T-helper 17 cell (primary cell): Measurements from ENCODE around the gene ACTA2. TPM values are rescaled to one million over a fixed set of nuclear protein-coding genes. Genes with fewer than 3 reads are reported as not detected.
"Not testable (repeated sequence)": the region's sequence is repeated elsewhere in the genome, so short reads cannot be mapped to it uniquely, and the experiment has no call there.

Source experiments
- ATAC-seq: fragments of 150-1000 bp; cut with Tn5 transposase; 2 replicates; pipeline ENCODE4 v1.10.0; 2021; ENCODE audit warnings: mild to moderate bottlenecking, moderate library complexity
- DNase-seq, 3 donors: peaks; one replicate each; pipeline versions ENCODE4 v3.0.0 to v3.0.0-alpha.2; 2020 to 2021
- H3K9me3 ChIP-seq: one replicate; pipeline ENCODE4 v1.7.0; 2013; ENCODE audit warnings: low read length, mild to moderate bottlenecking; ENCODE audit not compliant: control insufficient read depth, poor library complexity, severe bottlenecking
- H3K27ac Mint-ChIP-seq: one replicate; pipeline ENCODE4 v1.8.0; 2022; ENCODE audit warnings: mild to moderate bottlenecking, moderate library complexity, mixed read lengths
- H3K27me3 Mint-ChIP-seq: one replicate; pipeline ENCODE4 v1.8.0; 2022; ENCODE audit warnings: mixed read lengths
- H3K36me3 Mint-ChIP-seq: one replicate; pipeline ENCODE4 v1.8.0; 2022; ENCODE audit warnings: low read depth, mixed read lengths
- H3K4me1 Mint-ChIP-seq: one replicate; pipeline ENCODE4 v1.8.0; 2022; ENCODE audit warnings: mild to moderate bottlenecking, mixed read lengths
- H3K4me3 Mint-ChIP-seq: one replicate; pipeline ENCODE4 v1.8.0; 2022; ENCODE audit warnings: mild to moderate bottlenecking, moderate library complexity, mixed read lengths
- total RNA-seq, 4 donors: library from RNA in 2 of 4; stranded (reverse) in 2 of 4; gene quantifications; one replicate each; pipeline ENCODE4 v1.2.3 and lab custom pipeline; 2022 to 2026

Gene ACTA2
- total RNA-seq, 2 donors from 2014 or later, result 3.8 to 4.6 TPM

- no peaks in the 10 kb centered on the region for H3K27me3 Mint-ChIP-seq
- peak overlapping the region; percentile 85 for H3K27ac Mint-ChIP-seq
- ATAC-seq, result peak; percentile 85
- H3K4me3 Mint-ChIP-seq, result peak overlapping the region; percentile 90
- no peaks in the 10 kb centered on the region for H3K9me3 ChIP-seq
- DNase-seq, result peak; percentile 36 to 58 (median 49)
- peaks cover 5% of the 10 kb centered on the region for H3K36me3 Mint-ChIP-seq
- peaks cover 26% of the 10 kb centered on the region for H3K4me1 Mint-ChIP-seq
Measured at GRCh38 chr10:88934900-88935672, 17.5 kb downstream of the ACTA2 start.

GRCh38 chr10:88933564-88933963, 19.0 kb downstream of the ACTA2 start:
- no peaks in the 10 kb centered on the region for H3K9me3 ChIP-seq
- H3K4me3 Mint-ChIP-seq, result no peak overlapping the region
- DNase-seq, result no peak
- H3K36me3 Mint-ChIP-seq, result peaks cover 4% of the 10 kb centered on the region
- no peaks in the 10 kb centered on the region for H3K27me3 Mint-ChIP-seq
- no peak overlapping the region for H3K27ac Mint-ChIP-seq
- H3K4me1 Mint-ChIP-seq, result peaks cover 24% of the 10 kb centered on the region
- ATAC-seq, result no peak

GRCh38 chr10:88932539-88933256, 19.9 kb downstream of the ACTA2 start:
- H3K36me3 Mint-ChIP-seq, result peaks cover 4% of the 10 kb centered on the region
- peak; percentile 72 for ATAC-seq
- H3K27ac Mint-ChIP-seq, result no peak overlapping the region
- DNase-seq, result peak in 1 of 3 donors; percentile 11
- no peaks in the 10 kb centered on the region for H3K9me3 ChIP-seq
- H3K4me3 Mint-ChIP-seq, result no peak overlapping the region
- peaks cover 26% of the 10 kb centered on the region for H3K4me1 Mint-ChIP-seq
- no peaks in the 10 kb centered on the region for H3K27me3 Mint-ChIP-seq

- H3K4me3 Mint-ChIP-seq, H3K9me3 ChIP-seq, H3K36me3 Mint-ChIP-seq, H3K27me3 Mint-ChIP-seq, ATAC-seq, DNase-seq: not testable (repeated sequence)
- Mint-ChIP-seq H3K27ac (peak overlapping the region; percentile 59), H3K4me1 (peaks cover 26% of the 10 kb centered on the region)
Measured at GRCh38 chr10:88932029-88932428, 20.5 kb downstream of the ACTA2 start.

- peaks cover 24% of the 10 kb centered on the region for H3K4me1 Mint-ChIP-seq
- no peaks in the 10 kb centered on the region for H3K27me3 Mint-ChIP-seq
- no peak overlapping the region for H3K4me3 Mint-ChIP-seq
- peaks cover 4% of the 10 kb centered on the region for H3K36me3 Mint-ChIP-seq
- DNase-seq (no peak), ATAC-seq (no peak)
- H3K9me3 ChIP-seq, result no peaks in the 10 kb centered on the region
- peak overlapping the region; percentile 59 for H3K27ac Mint-ChIP-seq
Measured at GRCh38 chr10:88931548-88931947, 21.0 kb downstream of the ACTA2 start.

- no peaks in the 10 kb centered on the region for H3K9me3 ChIP-seq
- Mint-ChIP-seq H3K27ac (peak overlapping the region; percentile 60), H3K36me3 (peaks cover 9% of the 10 kb centered on the region), H3K4me1 (peaks cover 13% of the 10 kb centered on the region), H3K27me3 (no peaks in the 10 kb centered on the region), H3K4me3 (no peak overlapping the region)
- ATAC-seq, result no peak
- no peak for DNase-seq
Measured at GRCh38 chr10:88928254-88928653, 24.3 kb downstream of the ACTA2 start.

- DNase-seq (no peak), ATAC-seq (no peak)
- Mint-ChIP-seq H3K27ac (no peak overlapping the region), H3K4me1 (peaks cover 9% of the 10 kb centered on the region), H3K27me3 (no peaks in the 10 kb centered on the region), H3K36me3 (peaks cover 9% of the 10 kb centered on the region), H3K4me3 (no peak overlapping the region)
- no peaks in the 10 kb centered on the region for H3K9me3 ChIP-seq
Measured at GRCh38 chr10:88927416-88927690, 25.2 kb downstream of the ACTA2 start.

GRCh38 chr10:88926566-88927415, 25.8 kb downstream of the ACTA2 start:
- H3K36me3 Mint-ChIP-seq, result peaks cover 9% of the 10 kb centered on the region
- H3K4me1 Mint-ChIP-seq, result peaks cover 9% of the 10 kb centered on the region
- H3K9me3 ChIP-seq, result no peaks in the 10 kb centered on the region
- no peaks in the 10 kb centered on the region for H3K27me3 Mint-ChIP-seq
- no peak for ATAC-seq
- no peak overlapping the region for H3K4me3 Mint-ChIP-seq
- DNase-seq, result no peak
- H3K27ac Mint-ChIP-seq, result no peak overlapping the region

GRCh38 chr10:88923520-88923919, 29.1 kb downstream of the ACTA2 start:
- DNase-seq, result no peak
- H3K27me3 Mint-ChIP-seq, result no peaks in the 10 kb centered on the region
- no peaks in the 10 kb centered on the region for H3K9me3 ChIP-seq
- no peak for ATAC-seq
- H3K4me3 Mint-ChIP-seq, result no peak overlapping the region
- H3K27ac Mint-ChIP-seq, result no peak overlapping the region
- H3K4me1 Mint-ChIP-seq, result peaks cover 5% of the 10 kb centered on the region
- peaks cover 8% of the 10 kb centered on the region for H3K36me3 Mint-ChIP-seq

- Mint-ChIP-seq H3K4me1 (peaks cover 3% of the 10 kb centered on the region), H3K27ac (no peak overlapping the region), H3K36me3 (peaks cover 5% of the 10 kb centered on the region), H3K27me3 (no peaks in the 10 kb centered on the region), H3K4me3 (no peak overlapping the region)
- DNase-seq, result no peak
- no peak for ATAC-seq
- no peaks in the 10 kb centered on the region for H3K9me3 ChIP-seq
Measured at GRCh38 chr10:88922041-88922440, 30.5 kb downstream of the ACTA2 start.

GRCh38 chr10:88920986-88921593, 31.5 kb downstream of the ACTA2 start:
- ATAC-seq (no peak), DNase-seq (no peak)
- H3K9me3 ChIP-seq, result no peaks in the 10 kb centered on the region
- H3K27me3 Mint-ChIP-seq, result no peaks in the 10 kb centered on the region
- no peak overlapping the region for H3K4me3 Mint-ChIP-seq
- peaks cover 5% of the 10 kb centered on the region for H3K36me3 Mint-ChIP-seq
- H3K27ac Mint-ChIP-seq, result peak overlapping the region; percentile 24
- peaks cover 3% of the 10 kb centered on the region for H3K4me1 Mint-ChIP-seq

- Mint-ChIP-seq H3K4me1 (peaks cover 7% of the 10 kb centered on the region), H3K27me3 (no peaks in the 10 kb centered on the region), H3K4me3 (no peak overlapping the region), H3K36me3 (peaks cover 5% of the 10 kb centered on the region), H3K27ac (no peak overlapping the region)
- ATAC-seq (no peak), DNase-seq (no peak)
- H3K9me3 ChIP-seq, result no peaks in the 10 kb centered on the region
Measured at GRCh38 chr10:88920198-88920597, 32.4 kb downstream of the ACTA2 start.

- ATAC-seq, result no peak
- Mint-ChIP-seq H3K36me3 (no peaks in the 10 kb centered on the region), H3K27ac (no peak overlapping the region), H3K4me3 (no peak overlapping the region), H3K4me1 (peaks cover 4% of the 10 kb centered on the region), H3K27me3 (no peaks in the 10 kb centered on the region)
- H3K9me3 ChIP-seq, result no peaks in the 10 kb centered on the region
- DNase-seq, result no peak
Measured at GRCh38 chr10:88919041-88919440, 33.5 kb downstream of the ACTA2 start.
